HTR-8/SVneo (cell line): Measurements from ENCODE around the gene COL23A1.
A peak's percentile ranks its signal among the peaks of the same experiment; 100 is the strongest.

Source experiments
- DNase-seq: peaks from one replicate; pipeline ENCODE4 v3.0.0; 2011; ENCODE audit warnings: low spot score, mixed read lengths; ENCODE audit not compliant: insufficient read length
- FAIRE-seq: peaks from 2 replicates; lab custom pipeline; 2011; peaks lifted over from hg19 to GRCh38; lab: Jason Lieb, UNC

The COL23A1 gene

GRCh38 chr5:178445534-178445933 lies 144.7 kb downstream of the COL23A1 start:
- FAIRE-seq (no peak), DNase-seq (no peak)

GRCh38 chr5:178442405-178443257 lies 147.6 kb downstream of the COL23A1 start:
- FAIRE-seq: no peak

GRCh38 chr5:178441486-178442270 lies 148.5 kb downstream of the COL23A1 start:
- DNase-seq: no peak

More at GRCh38 chr5:178442405-178443257, 147.6 kb downstream of the COL23A1 start:
- no peak for DNase-seq

GRCh38 chr5:178440181-178440580 lies 150.0 kb downstream of the COL23A1 start:
- FAIRE-seq (no peak), DNase-seq (no peak)

More at GRCh38 chr5:178441486-178442270, 148.5 kb downstream of the COL23A1 start:
- no peak for FAIRE-seq

GRCh38 chr5:178439493-178440180 lies 150.6 kb downstream of the COL23A1 start:
- FAIRE-seq: no peak
- no peak for DNase-seq

GRCh38 chr5:178438796-178439195 lies 151.4 kb downstream of the COL23A1 start:
- no peak for FAIRE-seq
- no peak for DNase-seq

GRCh38 chr5:178437386-178438075 lies 152.7 kb downstream of the COL23A1 start:
- DNase-seq (no peak), FAIRE-seq (no peak)

GRCh38 chr5:178436326-178436940 lies 153.8 kb downstream of the COL23A1 start:
- DNase-seq: no peak
- FAIRE-seq: no peak

- no peak for DNase-seq
- peak; percentile 16 for FAIRE-seq
Measured at GRCh38 chr5:178435321-178436238, 154.6 kb downstream of the COL23A1 start.

- no peak for DNase-seq
- no peak for FAIRE-seq
Measured at GRCh38 chr5:178434851-178435250, 155.3 kb downstream of the COL23A1 start.

- no peak for DNase-seq
- no peak for FAIRE-seq
Measured at GRCh38 chr5:178434016-178434761, 156.0 kb downstream of the COL23A1 start.

- no peak for DNase-seq
- no peak for FAIRE-seq
Measured at GRCh38 chr5:178433273-178433775, 156.9 kb downstream of the COL23A1 start.

GRCh38 chr5:178432421-178433272 lies 157.5 kb downstream of the COL23A1 start:
- no peak for FAIRE-seq
- no peak for DNase-seq

- FAIRE-seq (no peak), DNase-seq (no peak)
Measured at GRCh38 chr5:178431782-178432165, 158.4 kb downstream of the COL23A1 start.

GRCh38 chr5:178431063-178431781 lies 159.0 kb downstream of the COL23A1 start:
- DNase-seq (no peak), FAIRE-seq (no peak)
